Gastrocnemius medialis (tissue), 4 donors: ENCODE results near the gene PEX6. TPM values are rescaled to one million over a fixed set of nuclear protein-coding genes. Genes with fewer than 3 reads are reported as not detected.
A peak's percentile ranks its signal among the peaks of the same experiment; 100 is the strongest.

ENCODE experiments used
- ATAC-seq, 2 donors: fragments of 150-250 bp; one replicate each; pipeline ENCODE4 v1.9.1; 2016
- DNase-seq, 2 donors: peaks; one replicate each; pipeline ENCODE4 v3.0.0-alpha.2; 2019
- H3K27ac ChIP-seq, 4 donors: fragments of 200-600 bp; sonication (generic); 1 replicate in 1 of 4; 2 replicates in 3 of 4; pipeline ENCODE4 v1.5.1; 2016 to 2018; ENCODE audit warnings: mild to moderate bottlenecking in 2 of 4, moderate library complexity in 1 of 4
- H3K27me3 ChIP-seq, 3 donors: fragments of 200-600 bp; sonication (generic) in 2 of 3; 1 replicate in 1 of 3; 2 replicates in 2 of 3; pipeline versions ENCODE4 v1.5.1 to v1.6.0; 2016 to 2019; ENCODE audit warnings: mild to moderate bottlenecking in 1 of 3, moderate library complexity in 1 of 3
- H3K36me3 ChIP-seq, 2 donors: fragments of 200-600 bp; sonication (generic) in 1 of 2; one replicate each; pipeline ENCODE4 v1.5.1; 2017 to 2018
- H3K4me1 ChIP-seq, 2 donors: fragments of 200-600 bp; sonication (generic) in 1 of 2; one replicate each; pipeline ENCODE4 v1.5.1; 2016 to 2017; ENCODE audit warnings: mild to moderate bottlenecking in 2 of 2
- H3K4me3 ChIP-seq, 4 donors: fragments of 200-600 bp; sonication (generic) in 3 of 4; 1 replicate in 1 of 4; 2 replicates in 3 of 4; pipeline ENCODE4 v1.5.1; 2016 to 2019; ENCODE audit warnings: mild to moderate bottlenecking in 2 of 4
- H3K9me3 ChIP-seq, 3 donors: fragments of 200-600 bp; sonication (generic) in 2 of 3; 1 replicate in 1 of 3; 2 replicates in 2 of 3; pipeline ENCODE4 v1.5.1; 2016 to 2019
- POLR2A ChIP-seq, 2 donors: fragments of 450-650 bp; IDR thresholded peaks; one replicate each; pipeline ENCODE4 v1.6.1; 2017; ENCODE audit warnings: antibody characterized with exemption in 2 of 2, mild to moderate bottlenecking in 2 of 2, moderate library complexity in 2 of 2
- in situ Hi-C, 4 donors: fragments of 200-750 bp; cut with MboI; loops; one replicate each; pipeline versions ENCODE4 v1.15.0 to v1.8.0; 2017; ENCODE audit warnings: low sequenced_read_pairs in 4 of 4
- intact Hi-C: fragments of 100-400 bp; cut with DNase I; formaldehyde crosslinking; loops from one replicate; pipeline ENCODE4 v1.15.1; 2023; ENCODE audit warnings: low total_unique reads
- total RNA-seq, 4 donors: library from RNA; depleted of rRNA; stranded (reverse); fragments of >200 nt; gene quantifications; one replicate each; pipeline versions ENCODE4 v1.1.0 to v1.2.3, GENCODE V29; 2016
- TF ChIP-seq, protein P1 (sequence below), 5 experiments: fragments of 450-650 bp in 3 of 5; fragments of 200-600 bp in 2 of 5; sonication (generic) in 2 of 5; IDR thresholded peaks in 4 of 5; conservative IDR thresholded peaks in 1 of 5; 1 replicate in 4 of 5; 2 replicates in 1 of 5; pipeline ENCODE4 v1.5.1; 2016 to 2019; ENCODE audit warnings: antibody characterized with exemption in 5 of 5, mild to moderate bottlenecking in 3 of 5, moderate library complexity in 3 of 5

PEX6 gene
- total RNA-seq, 4 donors from 2014 or later, result 7.4 to 45.1 (median 12.6) TPM

DNA sequence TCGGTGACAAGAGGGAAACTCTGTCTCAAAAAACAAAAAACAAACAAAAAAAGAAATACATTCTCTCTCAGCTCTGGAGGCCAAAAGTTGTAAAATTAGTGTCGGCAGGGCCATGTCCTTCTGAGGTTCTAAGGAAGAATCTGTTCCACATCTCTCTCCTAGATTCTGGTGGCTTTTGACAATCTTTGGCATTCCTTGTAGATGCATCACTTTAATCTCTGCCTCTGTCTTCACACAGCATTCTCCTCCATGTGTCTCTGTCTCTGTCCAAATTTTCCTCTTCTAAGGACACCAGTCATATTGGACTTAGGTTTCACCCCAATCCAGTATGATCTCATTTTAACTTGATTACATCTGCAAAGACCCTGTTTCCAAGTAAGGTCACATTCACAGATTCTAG, 14.5 kb upstream of the PEX6 start:
- in situ Hi-C loops, result no loop called here
- DNase-seq (no peak), ATAC-seq (no peak)
- no peak overlapping the region for H3K4me3 ChIP-seq
- H3K27ac ChIP-seq, result no peak overlapping the region
- H3K4me1 ChIP-seq, result peaks cover under 1 to 6% of the 10 kb centered on the region in 2 donors
- no peaks in the 10 kb centered on the region for H3K9me3 ChIP-seq
- intact Hi-C loops, result no loop called here
- TF ChIP-seq, protein P1, sequence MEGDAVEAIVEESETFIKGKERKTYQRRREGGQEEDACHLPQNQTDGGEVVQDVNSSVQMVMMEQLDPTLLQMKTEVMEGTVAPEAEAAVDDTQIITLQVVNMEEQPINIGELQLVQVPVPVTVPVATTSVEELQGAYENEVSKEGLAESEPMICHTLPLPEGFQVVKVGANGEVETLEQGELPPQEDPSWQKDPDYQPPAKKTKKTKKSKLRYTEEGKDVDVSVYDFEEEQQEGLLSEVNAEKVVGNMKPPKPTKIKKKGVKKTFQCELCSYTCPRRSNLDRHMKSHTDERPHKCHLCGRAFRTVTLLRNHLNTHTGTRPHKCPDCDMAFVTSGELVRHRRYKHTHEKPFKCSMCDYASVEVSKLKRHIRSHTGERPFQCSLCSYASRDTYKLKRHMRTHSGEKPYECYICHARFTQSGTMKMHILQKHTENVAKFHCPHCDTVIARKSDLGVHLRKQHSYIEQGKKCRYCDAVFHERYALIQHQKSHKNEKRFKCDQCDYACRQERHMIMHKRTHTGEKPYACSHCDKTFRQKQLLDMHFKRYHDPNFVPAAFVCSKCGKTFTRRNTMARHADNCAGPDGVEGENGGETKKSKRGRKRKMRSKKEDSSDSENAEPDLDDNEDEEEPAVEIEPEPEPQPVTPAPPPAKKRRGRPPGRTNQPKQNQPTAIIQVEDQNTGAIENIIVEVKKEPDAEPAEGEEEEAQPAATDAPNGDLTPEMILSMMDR (IDR thresholded peaks at IDR 0.05 in 4 of 5, conservative IDR thresholded peaks at IDR 0.05 in 1 of 5), result no peak
- no peak for TF ChIP-seq POLR2A (IDR thresholded peaks at IDR 0.05)
- peaks cover 0 to 17% of the 10 kb centered on the region in 2 donors for H3K36me3 ChIP-seq
- H3K27me3 ChIP-seq, result no peaks in the 10 kb centered on the region

DNA sequence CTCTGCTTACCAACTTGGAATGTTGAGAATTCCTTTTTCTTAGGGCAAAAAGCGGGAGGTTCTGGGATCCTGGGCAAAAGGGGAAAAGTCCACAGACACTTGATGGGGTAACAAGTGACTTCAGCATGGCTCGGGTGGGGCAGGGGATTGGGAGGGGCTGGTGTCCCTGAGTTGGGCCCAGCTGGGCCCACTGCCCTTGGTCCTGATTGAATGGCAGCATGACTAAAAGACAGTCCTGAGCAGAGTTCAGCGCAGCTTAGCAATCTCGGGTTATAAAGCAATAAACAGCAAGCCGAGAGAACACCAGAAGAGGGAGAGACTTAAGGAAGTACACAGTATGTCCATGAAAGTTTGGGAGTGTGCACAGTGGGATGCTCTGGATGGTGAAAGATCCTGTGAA, 10.9 kb upstream of the PEX6 start:
- in situ Hi-C loops, result no loop called here
- no peaks in the 10 kb centered on the region for H3K9me3 ChIP-seq
- intact Hi-C loops, result no loop called here
- DNase-seq (no peak), ATAC-seq (no peak)
- TF ChIP-seq, protein P1 (IDR thresholded peaks at IDR 0.05 in 4 of 5, conservative IDR thresholded peaks at IDR 0.05 in 1 of 5), result no peak
- TF ChIP-seq POLR2A (IDR thresholded peaks at IDR 0.05), result no peak
- no peak overlapping the region for H3K4me3 ChIP-seq
- H3K36me3 ChIP-seq, result peaks cover 0 to 17% of the 10 kb centered on the region in 2 donors
- H3K27me3 ChIP-seq, result no peaks in the 10 kb centered on the region
- H3K27ac ChIP-seq, result no peak overlapping the region
- H3K4me1 ChIP-seq, result peaks cover 30 to 34% of the 10 kb centered on the region in 2 donors

- H3K4me3 ChIP-seq, result no peak overlapping the region
- intact Hi-C loops (no loop called here), in situ Hi-C loops (no loop called here)
- ATAC-seq (no peak), DNase-seq (peak in 1 of 2 donors; percentile 31)
- peaks cover 34 to 41% of the 10 kb centered on the region in 2 donors for H3K4me1 ChIP-seq
- TF ChIP-seq, protein P1 (IDR thresholded peaks at IDR 0.05 in 4 of 5, conservative IDR thresholded peaks at IDR 0.05 in 1 of 5), result no peak
- TF ChIP-seq POLR2A (IDR thresholded peaks at IDR 0.05), result no peak
- H3K9me3 ChIP-seq, result no peaks in the 10 kb centered on the region
- no peaks in the 10 kb centered on the region for H3K27me3 ChIP-seq
- no peak overlapping the region for H3K27ac ChIP-seq
- H3K36me3 ChIP-seq, result peaks cover 0 to 14% of the 10 kb centered on the region in 2 donors
These were observed 9.6 kb upstream of the PEX6 start for GRCh38 chr6:42988486-42989020.

- ATAC-seq (no peak), DNase-seq (no peak)
- intact Hi-C loops (no loop called here), in situ Hi-C loops (no loop called here)
- H3K4me1 ChIP-seq, result peaks cover 34 to 41% of the 10 kb centered on the region in 2 donors
- H3K27ac ChIP-seq, result no peak overlapping the region
- H3K9me3 ChIP-seq, result no peaks in the 10 kb centered on the region
- no peak overlapping the region for H3K4me3 ChIP-seq
- TF ChIP-seq, protein P1 (IDR thresholded peaks at IDR 0.05 in 4 of 5, conservative IDR thresholded peaks at IDR 0.05 in 1 of 5), result no peak
- no peak for TF ChIP-seq POLR2A (IDR thresholded peaks at IDR 0.05)
- H3K27me3 ChIP-seq, result no peaks in the 10 kb centered on the region
- peaks cover 0 to 14% of the 10 kb centered on the region in 2 donors for H3K36me3 ChIP-seq
These were observed 8.8 kb upstream of the PEX6 start for GRCh38 chr6:42987533-42988451.
